NT2/D1 (cell line): ENCODE results near the gene POLG.

Source experiments
- DNase-seq: peaks from one replicate; pipeline ENCODE4 v3.0.0-alpha.2; 2011; ENCODE audit warnings: low read depth, low spot score
- H3K27me3 ChIP-seq: 2 replicates; pipeline ENCODE4 v1.6.0; 2011; ENCODE audit warnings: mild to moderate bottlenecking; ENCODE audit not compliant: insufficient read length, insufficient read depth
- H3K36me3 ChIP-seq: 2 replicates; pipeline ENCODE4 v1.6.1; 2011; ENCODE audit warnings: mild to moderate bottlenecking, low read length, mixed read lengths; ENCODE audit not compliant: insufficient read depth, insufficient read length
- H3K4me1 ChIP-seq: 2 replicates; pipeline ENCODE4 v1.5.1; 2011; ENCODE audit not compliant: insufficient read depth, insufficient read length
- H3K4me3 ChIP-seq: 2 replicates; pipeline ENCODE4 v1.5.1; 2011; ENCODE audit warnings: low read depth; ENCODE audit not compliant: insufficient read length
- H3K9ac ChIP-seq: 2 replicates; pipeline ENCODE4 v1.6.0; 2011; ENCODE audit warnings: low read depth; ENCODE audit not compliant: insufficient read length
- H3K9me3 ChIP-seq: 2 replicates; pipeline ENCODE4 v1.5.1; 2011; ENCODE audit warnings: mild to moderate bottlenecking, low read length; ENCODE audit not compliant: insufficient read depth
- SUZ12 ChIP-seq: IDR thresholded peaks from 2 replicates; pipeline ENCODE4 v1.6.1; 2011; ENCODE audit not compliant: insufficient read length, insufficient read depth; ENCODE audit errors: extremely low read depth
- YY1 ChIP-seq: IDR thresholded peaks from 2 replicates; pipeline ENCODE4 v1.6.1; 2011; ENCODE audit not compliant: insufficient read length, insufficient read depth
- ZNF274 ChIP-seq: IDR thresholded peaks from 2 replicates; pipeline ENCODE4 v1.6.1; 2011; ENCODE audit warnings: mild to moderate bottlenecking, low read depth, low read length

POLG gene

GRCh38 chr15:89363133-89363532 lies 28.5 kb upstream of the POLG start:
- peaks cover 100% of the 10 kb centered on the region for H3K27me3 ChIP-seq
- peaks cover 6% of the 10 kb centered on the region; the same call in 1 of the 2 replicates for H3K9me3 ChIP-seq
- peaks cover 20% of the 10 kb centered on the region for H3K4me1 ChIP-seq
- no peaks in the 10 kb centered on the region for H3K36me3 ChIP-seq
- H3K9ac ChIP-seq: no peak overlapping the region
- no peak for TF ChIP-seq YY1
- TF ChIP-seq SUZ12: no peak
- TF ChIP-seq ZNF274: no peak
- DNase-seq: no peak
- peak overlapping the region; percentile 19 for H3K4me3 ChIP-seq

GRCh38 chr15:89362203-89363101 lies 27.8 kb upstream of the POLG start:
- H3K9ac ChIP-seq: no peak overlapping the region
- TF ChIP-seq SUZ12 (peak; percentile 86), YY1 (no peak)
- DNase-seq: no peak
- H3K36me3 ChIP-seq: no peaks in the 10 kb centered on the region
- H3K9me3 ChIP-seq: peaks cover 6% of the 10 kb centered on the region; the same call in 1 of the 2 replicates
- peaks cover 100% of the 10 kb centered on the region for H3K27me3 ChIP-seq
- peaks cover 20% of the 10 kb centered on the region for H3K4me1 ChIP-seq
- H3K4me3 ChIP-seq: peak overlapping the region; percentile 19

DNA sequence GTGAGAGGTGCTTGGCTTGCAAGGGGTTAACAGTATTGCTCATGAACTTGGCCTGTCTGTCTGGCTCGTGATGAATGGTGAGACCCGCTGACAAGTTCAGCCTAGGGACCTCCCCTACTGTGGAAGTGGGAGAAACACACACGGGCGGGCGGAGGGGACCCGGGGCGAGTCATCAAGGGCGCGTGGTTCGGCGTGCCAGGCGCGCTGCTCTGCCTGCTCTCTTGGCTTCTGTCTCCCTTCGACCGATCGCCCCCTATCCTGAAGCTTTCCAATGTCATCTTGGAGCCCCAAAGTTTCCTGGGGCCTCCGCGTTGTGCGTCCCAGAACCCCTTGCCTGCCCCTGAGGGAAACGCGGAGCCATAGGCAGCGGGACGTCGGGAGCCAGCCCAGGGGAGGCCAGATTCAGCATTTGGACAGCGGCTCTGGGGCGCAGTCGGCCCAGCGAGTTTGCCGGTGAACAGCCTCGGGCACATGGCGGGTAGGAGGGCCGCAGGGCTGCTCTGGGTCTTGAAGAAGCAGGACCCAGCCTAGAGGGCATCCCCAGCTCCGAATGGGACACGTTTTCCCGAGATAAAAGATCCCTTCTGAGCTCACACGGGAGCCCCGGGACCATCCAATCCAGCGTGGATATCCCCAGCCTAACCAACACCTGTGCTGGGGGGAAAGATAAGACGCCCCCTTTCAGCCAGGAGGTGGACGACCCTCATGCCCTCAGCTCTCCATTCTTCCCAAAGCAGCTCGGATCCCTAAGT lies 27.0 kb upstream of the POLG start:
- Histone ChIP-seq H3K4me3 (peak overlapping the region; percentile 16), H3K27me3 (peaks cover 100% of the 10 kb centered on the region), H3K4me1 (peaks cover 20% of the 10 kb centered on the region), H3K9ac (no peak overlapping the region), H3K9me3 (peaks cover 6% of the 10 kb centered on the region; the same call in 1 of the 2 replicates), H3K36me3 (no peaks in the 10 kb centered on the region)
- no peak for DNase-seq
- TF ChIP-seq ZNF274 (no peak), YY1 (no peak), SUZ12 (peak; percentile 74)

DNA sequence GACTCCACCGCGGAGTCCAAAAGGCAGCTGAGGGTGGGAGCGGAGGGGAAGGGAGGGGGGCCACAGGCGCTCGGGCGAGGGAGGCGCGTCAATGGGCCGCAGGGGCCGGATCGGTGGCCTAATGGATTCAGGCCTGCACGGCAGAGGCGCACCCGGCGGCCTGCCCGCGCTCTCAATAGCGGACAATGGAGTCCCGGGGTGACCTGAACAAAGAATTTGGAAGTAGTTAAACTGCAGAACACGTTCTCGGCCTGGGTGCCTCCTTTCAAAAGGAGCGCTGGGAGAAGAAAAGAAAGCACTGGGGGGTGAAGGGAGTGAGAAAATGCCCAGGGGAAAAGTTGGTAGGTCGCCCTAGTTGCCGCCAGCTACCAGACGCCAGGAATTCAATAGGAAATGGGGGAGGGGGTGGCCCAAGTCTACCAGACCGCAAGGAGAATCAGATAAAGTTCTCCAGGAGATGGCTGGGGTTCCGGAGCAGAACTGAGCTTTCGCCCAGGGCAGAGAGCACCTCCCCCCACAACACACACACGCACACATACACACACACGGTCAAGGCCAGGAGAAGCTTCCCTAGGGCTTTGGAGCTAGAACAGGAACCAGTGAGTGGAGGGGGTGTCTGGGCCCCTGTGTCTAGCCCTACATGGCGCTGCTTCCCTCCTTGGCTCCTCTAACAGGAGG lies 25.8 kb upstream of the POLG start:
- peaks cover 20% of the 10 kb centered on the region for H3K4me1 ChIP-seq
- peaks cover 98% of the 10 kb centered on the region for H3K27me3 ChIP-seq
- no peak overlapping the region for H3K4me3 ChIP-seq
- H3K36me3 ChIP-seq: no peaks in the 10 kb centered on the region
- peaks cover 5% of the 10 kb centered on the region; the same call in 1 of the 2 replicates for H3K9me3 ChIP-seq
- DNase-seq: no peak
- no peak overlapping the region for H3K9ac ChIP-seq
- no peak for TF ChIP-seq YY1
- no peak for TF ChIP-seq SUZ12
- TF ChIP-seq ZNF274: no peak

DNA sequence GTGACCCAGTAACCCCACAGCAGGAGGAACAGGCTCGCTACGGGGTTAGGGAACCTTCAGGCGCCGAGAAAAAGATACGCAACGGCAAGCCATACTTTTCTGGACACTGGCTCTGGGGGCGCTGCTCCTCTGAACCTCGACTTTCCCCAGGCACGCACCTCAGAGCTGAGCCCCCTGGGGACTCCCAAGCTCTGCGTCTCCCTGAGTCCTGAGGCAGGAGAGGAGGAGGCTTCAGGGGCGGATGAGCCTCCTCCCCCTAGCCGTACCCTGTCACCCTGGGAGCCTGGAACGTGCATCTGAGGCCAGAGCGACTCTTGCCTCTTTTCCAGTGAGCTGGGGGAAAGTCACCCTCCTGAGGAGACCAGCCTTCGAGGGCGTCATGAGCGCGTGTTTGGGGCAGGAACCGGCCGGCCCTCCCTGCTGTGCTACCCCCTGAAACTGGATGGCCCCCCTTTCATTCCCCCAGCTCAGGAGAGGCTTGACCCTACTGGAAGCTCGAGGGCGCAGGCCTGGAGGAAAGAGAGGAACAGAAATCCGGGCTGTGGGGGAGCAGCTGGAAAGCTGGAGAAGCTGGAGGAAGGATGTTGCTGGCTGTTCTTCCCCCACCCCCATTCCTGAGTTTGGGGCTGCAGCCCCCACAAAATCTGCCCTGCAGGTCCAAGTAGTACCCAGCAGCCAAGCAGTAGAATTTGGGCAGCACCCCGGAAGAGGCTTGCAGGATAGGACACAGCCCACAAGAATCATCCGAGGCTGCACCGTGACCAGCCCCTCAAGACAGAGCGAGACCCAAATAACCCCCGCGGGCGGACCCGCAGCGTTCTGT lies 25.1 kb upstream of the POLG start:
- Histone ChIP-seq H3K9me3 (no peaks in the 10 kb centered on the region), H3K27me3 (peaks cover 96% of the 10 kb centered on the region), H3K4me1 (peaks cover 20% of the 10 kb centered on the region), H3K9ac (peak overlapping the region; percentile 9), H3K36me3 (no peaks in the 10 kb centered on the region), H3K4me3 (no peak overlapping the region)
- DNase-seq: no peak
- TF ChIP-seq YY1: no peak
- no peak for TF ChIP-seq SUZ12

DNA sequence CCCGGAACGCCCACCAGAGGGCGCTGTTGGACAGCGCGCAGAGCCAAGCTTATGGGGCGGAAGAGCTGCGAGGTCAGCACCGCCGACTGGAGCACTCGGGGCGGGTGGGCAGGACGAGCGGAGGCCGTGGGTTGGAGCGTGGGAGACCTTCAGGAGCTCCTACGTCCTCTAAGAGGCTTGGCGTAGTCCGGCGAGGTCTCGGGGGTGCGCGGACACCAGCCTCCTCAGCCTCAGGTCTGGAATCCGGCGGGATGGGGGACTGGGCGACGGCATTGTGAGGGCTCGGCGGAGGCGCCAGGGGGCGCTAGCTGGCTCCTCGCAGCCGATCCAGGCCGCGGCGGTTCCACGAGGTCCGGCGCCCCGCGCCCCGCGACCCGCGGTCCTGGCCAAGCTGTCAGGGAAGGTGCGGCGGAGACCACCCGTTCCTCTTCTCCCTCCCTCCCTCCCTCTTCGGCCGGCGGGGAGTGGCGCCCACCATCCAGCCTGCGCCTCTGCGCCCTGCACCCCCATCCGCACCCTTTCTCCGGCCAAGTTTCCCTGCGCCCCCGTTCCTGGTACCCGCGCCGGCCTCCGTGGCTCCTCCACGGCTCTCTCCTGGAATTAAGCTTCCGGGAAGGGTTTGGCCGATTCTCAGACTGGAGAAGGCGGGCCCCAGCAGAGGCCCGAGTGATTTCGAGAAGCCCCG lies 24.3 kb upstream of the POLG start:
- no peaks in the 10 kb centered on the region for H3K9me3 ChIP-seq
- DNase-seq: no peak
- H3K4me3 ChIP-seq: peak overlapping the region; percentile 39
- H3K36me3 ChIP-seq: no peaks in the 10 kb centered on the region
- TF ChIP-seq ZNF274 (no peak), YY1 (no peak), SUZ12 (no peak)
- H3K4me1 ChIP-seq: peaks cover 20% of the 10 kb centered on the region
- peaks cover 93% of the 10 kb centered on the region for H3K27me3 ChIP-seq
- peak overlapping the region; percentile 62 for H3K9ac ChIP-seq
